K562 (cell line): Measurements from ENCODE around the gene GZMB.

Source experiments
- MXI1 ChIP-seq: IDR thresholded peaks from 2 replicates; pipeline ENCODE4 v1.6.1; 2011; ENCODE audit warnings: low read depth, mild to moderate bottlenecking, improper control_type of control experiment, low read length
- ZFP91 ChIP-seq: sonication (generic); formaldehyde crosslinking; IDR thresholded peaks from 2 replicates; pipeline ENCODE4 v1.8.0; 2022; ENCODE audit warnings: mild to moderate bottlenecking, missing genetic modification reagents

GRCh38 chr14:24607635-24608514 lies 26.1 kb downstream of the GZMB start:
- TF ChIP-seq MXI1 (no peak), ZFP91 (CRISPR knock-in tag) (no peak)
